GM19372 (cell line): ENCODE data around the gene NEK8.

Experiments
- ATAC-seq: cut with Tn5 transposase; IDR thresholded peaks from one replicate; pipeline ENCODE4 v1.9.1; 2021; ENCODE audit warnings: mild to moderate bottlenecking, low read depth, moderate library complexity; ENCODE audit not compliant: unreplicated experiment

NEK8 gene

GRCh38 chr17:28728364-28729200 lies at the start of gene NEK8:
Gene NEK8 (plus strand): TSS chr17:28728788. CDS start chr17:28728814, 26 bp downstream.
- ATAC-seq: peak; percentile 47

GRCh38 chr17:28682655-28683054 lies 45.9 kb upstream of the NEK8 start:
- ATAC-seq: no peak

GRCh38 chr17:28684963-28685362 lies 43.6 kb upstream of the NEK8 start:
- no peak for ATAC-seq

- ATAC-seq: no peak
These were observed 43.2 kb upstream of the NEK8 start for GRCh38 chr17:28685366-28685765.

- no peak for ATAC-seq
These were observed 42.3 kb upstream of the NEK8 start for GRCh38 chr17:28686296-28686695.

GRCh38 chr17:28688481-28688880 lies 40.1 kb upstream of the NEK8 start:
- no peak for ATAC-seq

GRCh38 chr17:28689011-28689410 lies 39.6 kb upstream of the NEK8 start:
- no peak for ATAC-seq

GRCh38 chr17:28693869-28694268 lies 34.7 kb upstream of the NEK8 start:
- no peak for ATAC-seq

GRCh38 chr17:28698253-28698941 lies 30.2 kb upstream of the NEK8 start:
- ATAC-seq: no peak

- ATAC-seq: no peak
These were observed 28.3 kb upstream of the NEK8 start for GRCh38 chr17:28700278-28700677.

- ATAC-seq: no peak
These were observed 27.6 kb upstream of the NEK8 start for GRCh38 chr17:28700830-28701492.

- no peak for ATAC-seq
These were observed 26.4 kb upstream of the NEK8 start for GRCh38 chr17:28702026-28702751.

- no peak for ATAC-seq
These were observed 25.8 kb upstream of the NEK8 start for GRCh38 chr17:28702752-28703150.

GRCh38 chr17:28703552-28704218 lies 24.9 kb upstream of the NEK8 start:
- no peak for ATAC-seq

- no peak for ATAC-seq
These were observed 24.2 kb upstream of the NEK8 start for GRCh38 chr17:28704219-28704858.

- ATAC-seq: no peak
These were observed 23.4 kb upstream of the NEK8 start for GRCh38 chr17:28705074-28705659.

- no peak for ATAC-seq
These were observed 22.8 kb upstream of the NEK8 start for GRCh38 chr17:28705728-28706334.

- no peak for ATAC-seq
These were observed 21.9 kb upstream of the NEK8 start for GRCh38 chr17:28706471-28707338.
